Tibial nerve (tissue), 4 donors: ENCODE results near the gene TRO. TPM values are rescaled to one million over a fixed set of nuclear protein-coding genes. Genes with fewer than 3 reads are reported as not detected.

Experiments used
- DNase-seq, 2 donors: peaks; one replicate each; pipeline ENCODE4 v3.0.0-alpha.2; 2019; ENCODE audit warnings: low spot score in 2 of 2
- H3K27ac ChIP-seq, 4 donors: fragments of 200-600 bp; sonication (generic) in 3 of 4; one replicate each; pipeline ENCODE4 v1.5.1; 2017 to 2019; ENCODE audit warnings: mild to moderate bottlenecking in 1 of 4
- H3K27me3 ChIP-seq, 2 donors: fragments of 200-600 bp; sonication (generic) in 1 of 2; one replicate each; pipeline versions ENCODE4 v1.5.1 to v1.6.0; 2017 to 2019
- H3K36me3 ChIP-seq, 3 donors: fragments of 200-600 bp; sonication (generic); one replicate each; pipeline ENCODE4 v1.5.1; 2018 to 2019
- H3K4me1 ChIP-seq, 4 donors: fragments of 200-600 bp; sonication (generic) in 3 of 4; one replicate each; pipeline ENCODE4 v1.5.1; 2017 to 2019
- H3K4me3 ChIP-seq, 4 donors: fragments of 200-600 bp; sonication (generic) in 3 of 4; one replicate each; pipeline ENCODE4 v1.5.1; 2017 to 2019; ENCODE audit warnings: mild to moderate bottlenecking in 1 of 4, moderate library complexity in 1 of 4
- H3K9me3 ChIP-seq, 4 donors: fragments of 200-600 bp; sonication (generic) in 3 of 4; one replicate each; pipeline ENCODE4 v1.5.1; 2017 to 2019
- EP300 ChIP-seq, 2 donors: sonication (generic); formaldehyde crosslinking; IDR thresholded peaks; one replicate each; pipeline ENCODE4 v1.6.1; 2017; ENCODE audit warnings: antibody characterized with exemption in 2 of 2, mild to moderate bottlenecking in 1 of 2
- POLR2A ChIP-seq, 2 donors: fragments of 450-650 bp; IDR thresholded peaks; one replicate each; pipeline ENCODE4 v1.6.1; 2017; ENCODE audit warnings: antibody characterized with exemption in 2 of 2, mild to moderate bottlenecking in 2 of 2, moderate library complexity in 2 of 2
- WGBS, 2 donors: methylation state at CpG; one replicate each; pipeline ENCODE4 v1.1.5; 2018; 5-methylcytosine and 5-hydroxymethylcytosine counted together
- total RNA-seq, 4 donors: library from RNA; depleted of rRNA; stranded (reverse); fragments of >200 nt; gene quantifications; one replicate each; pipeline ENCODE4 v1.1.0, GENCODE V29; 2016
- TF ChIP-seq, protein P1 (sequence below), 5 experiments: fragments of 200-600 bp in 3 of 5; fragments of 450-650 bp in 2 of 5; sonication (generic) in 3 of 5; IDR thresholded peaks; one replicate each; pipeline ENCODE4 v1.5.1; 2016 to 2019; ENCODE audit warnings: antibody characterized with exemption in 5 of 5, mild to moderate bottlenecking in 3 of 5, moderate library complexity in 2 of 5

The TRO gene
- total RNA-seq, 4 donors from 2014 or later: 14.4 to 21.0 (median 17.9) TPM

- 79 to 92% methylated on average over 1 of the region's 1 CpG for WGBS, 2 donors
- H3K4me3 ChIP-seq: no peak overlapping the region
- no peaks in the 10 kb centered on the region for H3K4me1 ChIP-seq
- H3K27ac ChIP-seq: no peak overlapping the region
- H3K9me3 ChIP-seq: no peaks in the 10 kb centered on the region
- DNase-seq: no peak
- H3K36me3 ChIP-seq: no peaks in the 10 kb centered on the region
- TF ChIP-seq EP300 (IDR thresholded peaks at IDR 0.05) (no peak), POLR2A (IDR thresholded peaks at IDR 0.05) (no peak)
- TF ChIP-seq, protein P1, sequence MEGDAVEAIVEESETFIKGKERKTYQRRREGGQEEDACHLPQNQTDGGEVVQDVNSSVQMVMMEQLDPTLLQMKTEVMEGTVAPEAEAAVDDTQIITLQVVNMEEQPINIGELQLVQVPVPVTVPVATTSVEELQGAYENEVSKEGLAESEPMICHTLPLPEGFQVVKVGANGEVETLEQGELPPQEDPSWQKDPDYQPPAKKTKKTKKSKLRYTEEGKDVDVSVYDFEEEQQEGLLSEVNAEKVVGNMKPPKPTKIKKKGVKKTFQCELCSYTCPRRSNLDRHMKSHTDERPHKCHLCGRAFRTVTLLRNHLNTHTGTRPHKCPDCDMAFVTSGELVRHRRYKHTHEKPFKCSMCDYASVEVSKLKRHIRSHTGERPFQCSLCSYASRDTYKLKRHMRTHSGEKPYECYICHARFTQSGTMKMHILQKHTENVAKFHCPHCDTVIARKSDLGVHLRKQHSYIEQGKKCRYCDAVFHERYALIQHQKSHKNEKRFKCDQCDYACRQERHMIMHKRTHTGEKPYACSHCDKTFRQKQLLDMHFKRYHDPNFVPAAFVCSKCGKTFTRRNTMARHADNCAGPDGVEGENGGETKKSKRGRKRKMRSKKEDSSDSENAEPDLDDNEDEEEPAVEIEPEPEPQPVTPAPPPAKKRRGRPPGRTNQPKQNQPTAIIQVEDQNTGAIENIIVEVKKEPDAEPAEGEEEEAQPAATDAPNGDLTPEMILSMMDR (IDR thresholded peaks at IDR 0.05): no peak
- peaks cover 0 to 8% of the 10 kb centered on the region in 2 donors for H3K27me3 ChIP-seq
Measured at GRCh38 chrX:54961750-54962149, 41.1 kb downstream of the TRO start.

DNA sequence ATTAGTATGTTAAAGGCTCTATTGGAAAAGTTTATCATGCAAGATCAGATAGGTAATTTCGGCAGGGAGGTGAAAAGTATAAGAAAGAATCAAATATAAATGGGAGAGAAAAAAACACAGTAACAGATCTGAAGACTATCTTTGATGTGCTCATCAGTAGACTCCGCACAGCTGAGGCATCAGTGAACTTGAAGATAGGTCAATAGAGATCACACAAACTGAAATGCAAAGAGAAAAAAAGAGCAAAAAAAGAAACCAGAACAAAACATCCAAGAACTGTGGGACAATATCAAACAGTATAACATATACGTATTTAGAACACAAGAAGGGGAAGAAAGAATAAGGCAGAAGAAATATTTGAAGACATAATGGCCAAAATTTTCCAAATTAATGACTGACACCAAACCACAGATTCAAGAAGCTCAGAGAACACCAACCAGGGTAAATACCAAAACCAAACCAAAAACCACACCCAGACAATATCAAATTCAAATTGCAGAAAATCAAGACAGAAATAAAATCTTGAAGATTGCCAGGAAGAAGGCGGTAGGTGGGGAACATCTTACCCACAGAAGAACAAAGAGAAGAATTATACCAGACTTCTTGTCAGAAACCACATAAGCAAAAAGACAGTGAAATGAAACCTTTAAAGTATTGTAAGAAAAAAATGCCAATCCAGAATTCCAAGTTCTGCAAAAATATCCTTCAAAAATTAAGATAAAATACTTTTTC is 44.3 kb downstream of the TRO start:
- Histone ChIP-seq H3K27me3 (peaks cover 0 to 4% of the 10 kb centered on the region in 2 donors), H3K9me3 (no peaks in the 10 kb centered on the region), H3K27ac (no peak overlapping the region), H3K4me3 (no peak overlapping the region), H3K4me1 (no peaks in the 10 kb centered on the region), H3K36me3 (no peaks in the 10 kb centered on the region)
- DNase-seq: no peak
- WGBS, 2 donors: 77 to 86% methylated on average over 4 of the region's 4 CpGs
- TF ChIP-seq POLR2A (IDR thresholded peaks at IDR 0.05) (no peak), EP300 (IDR thresholded peaks at IDR 0.05) (no peak)
- TF ChIP-seq, protein P1 (IDR thresholded peaks at IDR 0.05): no peak

DNA sequence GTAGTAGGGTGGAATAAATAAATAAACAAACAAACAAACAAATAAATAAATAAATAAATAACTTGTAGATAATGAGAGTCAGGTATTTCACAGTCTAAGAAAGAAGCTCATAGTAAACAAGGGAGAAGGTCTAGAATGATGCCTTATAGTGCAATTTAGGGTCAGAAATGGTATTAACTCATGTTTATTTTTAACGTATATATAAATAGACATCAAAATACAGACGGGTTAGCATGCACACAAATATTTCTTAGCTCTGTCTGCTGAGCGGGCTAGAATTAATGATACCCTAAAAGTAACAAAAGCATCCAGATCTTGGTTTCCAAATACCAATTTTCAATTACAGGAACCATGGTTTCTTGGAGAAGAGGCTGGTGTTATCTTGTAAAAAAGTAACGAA is 56.8 kb downstream of the TRO start:
- Histone ChIP-seq H3K27me3 (no peaks in the 10 kb centered on the region), H3K4me3 (no peak overlapping the region), H3K9me3 (no peaks in the 10 kb centered on the region), H3K27ac (no peak overlapping the region), H3K36me3 (no peaks in the 10 kb centered on the region), H3K4me1 (no peaks in the 10 kb centered on the region)
- TF ChIP-seq EP300 (IDR thresholded peaks at IDR 0.05) (no peak), POLR2A (IDR thresholded peaks at IDR 0.05) (no peak)
- DNase-seq: no peak
- 66 to 79% methylated on average over 4 of the region's 4 CpGs for WGBS, 2 donors

DNA sequence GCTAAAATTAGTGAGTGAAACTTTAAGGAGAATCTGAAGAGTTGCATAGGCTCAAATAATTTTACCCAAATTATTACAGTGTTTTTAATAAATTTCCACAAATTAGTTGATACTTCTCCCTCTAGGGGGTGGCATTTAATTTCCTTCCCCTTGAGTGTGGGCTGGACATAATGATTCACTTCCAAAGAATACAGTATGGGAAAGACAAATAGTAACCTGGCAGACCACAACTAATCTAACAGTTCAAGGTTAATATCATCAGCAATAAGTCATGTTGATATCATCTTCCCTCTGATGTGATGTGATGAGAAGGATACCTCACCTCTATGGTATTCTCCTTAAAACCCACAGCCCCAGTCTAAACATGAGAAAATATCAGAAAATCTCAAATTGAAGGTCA is 57.8 kb downstream of the TRO start:
- no peak for TF ChIP-seq POLR2A (IDR thresholded peaks at IDR 0.05)
- TF ChIP-seq EP300 (IDR thresholded peaks at IDR 0.05): no peak
- TF ChIP-seq, protein P1 (IDR thresholded peaks at IDR 0.05): no peak

DNA sequence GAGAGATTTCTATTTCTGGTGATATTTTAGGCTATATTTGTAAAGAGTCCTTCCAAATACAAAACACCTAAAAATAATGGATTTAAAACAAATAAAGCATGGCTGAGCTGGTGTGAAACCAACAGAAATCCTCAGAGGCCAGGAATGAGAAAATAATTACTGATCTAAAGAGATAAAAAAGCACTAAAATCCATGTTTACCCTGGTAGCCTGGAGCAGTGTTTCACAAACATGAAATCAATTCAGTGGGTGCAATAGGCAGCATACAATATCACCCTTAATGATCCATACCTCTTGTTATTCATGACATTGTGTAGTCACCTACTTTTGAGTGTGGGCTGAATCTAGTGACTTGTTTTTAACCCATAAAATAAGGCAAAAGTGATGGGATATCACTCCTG is 58.8 kb downstream of the TRO start:
- Histone ChIP-seq H3K9me3 (no peaks in the 10 kb centered on the region), H3K4me1 (no peaks in the 10 kb centered on the region), H3K27me3 (no peaks in the 10 kb centered on the region), H3K4me3 (no peak overlapping the region), H3K36me3 (no peaks in the 10 kb centered on the region), H3K27ac (no peak overlapping the region)
- DNase-seq: no peak
- no peak for TF ChIP-seq EP300 (IDR thresholded peaks at IDR 0.05)
- TF ChIP-seq, protein P1 (IDR thresholded peaks at IDR 0.05): no peak
- TF ChIP-seq POLR2A (IDR thresholded peaks at IDR 0.05): no peak

More for the DNA sequence above, 57.8 kb downstream of the TRO start:
- Histone ChIP-seq H3K36me3 (no peaks in the 10 kb centered on the region), H3K4me3 (no peak overlapping the region), H3K27me3 (no peaks in the 10 kb centered on the region), H3K27ac (no peak overlapping the region), H3K4me1 (no peaks in the 10 kb centered on the region), H3K9me3 (no peaks in the 10 kb centered on the region)
- no peak for DNase-seq
